HL-60 (cell line): Measurements from ENCODE around the gene XYLT1.

ENCODE experiments used
- DNase-seq, 2 experiments: peaks; one replicate each; pipeline ENCODE4 v3.0.0-alpha.2; 2010 to 2020; ENCODE audit warnings: low read depth in 1 of 2, low spot score in 1 of 2
- H3K27ac ChIP-seq: fragments of 250-450 bp; sonication (Bioruptor Pico); replicated peaks from 2 replicates; pipeline ENCODE4 v1.5.1; 2020; ENCODE audit warnings: mild to moderate bottlenecking, moderate library complexity
- H3K27me3 ChIP-seq: fragments of 250-450 bp; sonication (Bioruptor Pico); 2 replicates; pipeline ENCODE4 v1.5.1; 2021; ENCODE audit warnings: mild to moderate bottlenecking, moderate library complexity; ENCODE audit not compliant: insufficient read depth, poor library complexity, severe bottlenecking
- H3K4me3 ChIP-seq: replicated peaks from 2 replicates; pipeline ENCODE4 v1.5.1; 2011; ENCODE audit warnings: mild to moderate bottlenecking, control low read depth, low read length; ENCODE audit not compliant: insufficient read depth
- GABPA ChIP-seq: IDR thresholded peaks from 2 replicates; pipeline ENCODE4 v1.6.1; 2012; ENCODE audit warnings: low read depth
- POLR2AphosphoS5 ChIP-seq: IDR thresholded peaks from 2 replicates; pipeline ENCODE4 v1.6.1; 2012; ENCODE audit warnings: low read depth
- SPI1 ChIP-seq: IDR thresholded peaks from 2 replicates; pipeline ENCODE4 v1.6.1; 2012; ENCODE audit warnings: low read depth, mild to moderate bottlenecking, borderline replicate concordance
- TF ChIP-seq, protein P1 (sequence below): IDR thresholded peaks from one replicate; pipeline ENCODE4 v1.5.1; 2011; ENCODE audit warnings: low read length, control low read depth, inconsistent platforms; ENCODE audit not compliant: insufficient read depth
- TF ChIP-seq, protein P2 (sequence below): IDR thresholded peaks from 2 replicates; pipeline ENCODE4 v1.6.1; 2012; ENCODE audit warnings: low read depth; ENCODE audit not compliant: insufficient replicate concordance

The XYLT1 gene

DNA sequence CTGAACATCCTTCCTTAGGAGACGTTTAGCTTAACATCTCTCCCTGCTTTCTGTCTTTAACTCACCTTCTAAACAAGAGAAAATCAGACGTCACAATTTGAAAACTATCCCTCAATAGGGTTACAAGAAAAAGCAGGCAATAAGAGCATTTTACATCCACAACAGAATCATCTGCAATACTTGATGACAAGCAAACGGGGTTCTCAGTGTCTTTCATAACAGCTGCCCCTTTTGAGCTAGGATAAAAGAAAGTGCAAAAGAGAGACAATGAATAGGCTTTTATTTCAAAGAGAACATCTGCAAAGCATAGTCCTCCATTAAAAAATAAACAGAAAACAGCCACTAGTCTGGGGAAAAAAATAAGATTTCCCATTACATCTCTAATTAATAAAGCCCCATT is 13.2 kb downstream of the XYLT1 start:
- H3K4me3 ChIP-seq, result no peak overlapping the region
- no peak for DNase-seq
- H3K27ac ChIP-seq, result no peak overlapping the region
- no peaks in the 10 kb centered on the region for H3K27me3 ChIP-seq
- no peak for TF ChIP-seq GABPA

DNA sequence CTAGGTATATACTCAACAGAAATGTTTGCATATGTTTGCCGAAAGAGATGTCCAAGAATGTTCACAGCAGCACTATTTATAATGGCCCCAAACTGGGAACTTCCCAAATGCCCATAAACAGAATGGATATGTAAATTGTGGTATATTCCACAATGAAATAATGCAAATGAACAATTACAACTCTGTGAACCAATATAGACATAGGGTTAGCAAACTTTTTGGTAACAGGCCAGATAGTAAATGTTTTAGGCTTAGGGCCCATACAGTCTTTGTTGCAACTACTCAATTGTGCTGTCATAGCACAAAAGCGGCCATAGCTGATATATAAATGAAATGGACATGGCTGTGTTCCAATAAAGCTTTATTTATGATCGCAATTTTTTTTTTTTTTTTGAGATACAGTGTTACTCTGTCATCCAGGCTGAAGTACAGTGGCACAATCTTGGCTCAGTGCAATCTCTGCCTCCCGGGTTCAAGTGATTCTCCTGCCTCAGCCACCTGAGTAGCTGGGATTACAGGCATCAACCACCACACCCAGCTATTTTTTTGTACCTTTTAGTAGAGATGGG is 16.5 kb downstream of the XYLT1 start:
- TF ChIP-seq, protein P1, sequence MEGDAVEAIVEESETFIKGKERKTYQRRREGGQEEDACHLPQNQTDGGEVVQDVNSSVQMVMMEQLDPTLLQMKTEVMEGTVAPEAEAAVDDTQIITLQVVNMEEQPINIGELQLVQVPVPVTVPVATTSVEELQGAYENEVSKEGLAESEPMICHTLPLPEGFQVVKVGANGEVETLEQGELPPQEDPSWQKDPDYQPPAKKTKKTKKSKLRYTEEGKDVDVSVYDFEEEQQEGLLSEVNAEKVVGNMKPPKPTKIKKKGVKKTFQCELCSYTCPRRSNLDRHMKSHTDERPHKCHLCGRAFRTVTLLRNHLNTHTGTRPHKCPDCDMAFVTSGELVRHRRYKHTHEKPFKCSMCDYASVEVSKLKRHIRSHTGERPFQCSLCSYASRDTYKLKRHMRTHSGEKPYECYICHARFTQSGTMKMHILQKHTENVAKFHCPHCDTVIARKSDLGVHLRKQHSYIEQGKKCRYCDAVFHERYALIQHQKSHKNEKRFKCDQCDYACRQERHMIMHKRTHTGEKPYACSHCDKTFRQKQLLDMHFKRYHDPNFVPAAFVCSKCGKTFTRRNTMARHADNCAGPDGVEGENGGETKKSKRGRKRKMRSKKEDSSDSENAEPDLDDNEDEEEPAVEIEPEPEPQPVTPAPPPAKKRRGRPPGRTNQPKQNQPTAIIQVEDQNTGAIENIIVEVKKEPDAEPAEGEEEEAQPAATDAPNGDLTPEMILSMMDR, result no peak
- TF ChIP-seq POLR2AphosphoS5 (no peak), SPI1 (no peak), GABPA (no peak)
- TF ChIP-seq, protein P2, sequence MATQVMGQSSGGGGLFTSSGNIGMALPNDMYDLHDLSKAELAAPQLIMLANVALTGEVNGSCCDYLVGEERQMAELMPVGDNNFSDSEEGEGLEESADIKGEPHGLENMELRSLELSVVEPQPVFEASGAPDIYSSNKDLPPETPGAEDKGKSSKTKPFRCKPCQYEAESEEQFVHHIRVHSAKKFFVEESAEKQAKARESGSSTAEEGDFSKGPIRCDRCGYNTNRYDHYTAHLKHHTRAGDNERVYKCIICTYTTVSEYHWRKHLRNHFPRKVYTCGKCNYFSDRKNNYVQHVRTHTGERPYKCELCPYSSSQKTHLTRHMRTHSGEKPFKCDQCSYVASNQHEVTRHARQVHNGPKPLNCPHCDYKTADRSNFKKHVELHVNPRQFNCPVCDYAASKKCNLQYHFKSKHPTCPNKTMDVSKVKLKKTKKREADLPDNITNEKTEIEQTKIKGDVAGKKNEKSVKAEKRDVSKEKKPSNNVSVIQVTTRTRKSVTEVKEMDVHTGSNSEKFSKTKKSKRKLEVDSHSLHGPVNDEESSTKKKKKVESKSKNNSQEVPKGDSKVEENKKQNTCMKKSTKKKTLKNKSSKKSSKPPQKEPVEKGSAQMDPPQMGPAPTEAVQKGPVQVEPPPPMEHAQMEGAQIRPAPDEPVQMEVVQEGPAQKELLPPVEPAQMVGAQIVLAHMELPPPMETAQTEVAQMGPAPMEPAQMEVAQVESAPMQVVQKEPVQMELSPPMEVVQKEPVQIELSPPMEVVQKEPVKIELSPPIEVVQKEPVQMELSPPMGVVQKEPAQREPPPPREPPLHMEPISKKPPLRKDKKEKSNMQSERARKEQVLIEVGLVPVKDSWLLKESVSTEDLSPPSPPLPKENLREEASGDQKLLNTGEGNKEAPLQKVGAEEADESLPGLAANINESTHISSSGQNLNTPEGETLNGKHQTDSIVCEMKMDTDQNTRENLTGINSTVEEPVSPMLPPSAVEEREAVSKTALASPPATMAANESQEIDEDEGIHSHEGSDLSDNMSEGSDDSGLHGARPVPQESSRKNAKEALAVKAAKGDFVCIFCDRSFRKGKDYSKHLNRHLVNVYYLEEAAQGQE, result no peak
- H3K27ac ChIP-seq, result peak overlapping the region; percentile 24

DNA sequence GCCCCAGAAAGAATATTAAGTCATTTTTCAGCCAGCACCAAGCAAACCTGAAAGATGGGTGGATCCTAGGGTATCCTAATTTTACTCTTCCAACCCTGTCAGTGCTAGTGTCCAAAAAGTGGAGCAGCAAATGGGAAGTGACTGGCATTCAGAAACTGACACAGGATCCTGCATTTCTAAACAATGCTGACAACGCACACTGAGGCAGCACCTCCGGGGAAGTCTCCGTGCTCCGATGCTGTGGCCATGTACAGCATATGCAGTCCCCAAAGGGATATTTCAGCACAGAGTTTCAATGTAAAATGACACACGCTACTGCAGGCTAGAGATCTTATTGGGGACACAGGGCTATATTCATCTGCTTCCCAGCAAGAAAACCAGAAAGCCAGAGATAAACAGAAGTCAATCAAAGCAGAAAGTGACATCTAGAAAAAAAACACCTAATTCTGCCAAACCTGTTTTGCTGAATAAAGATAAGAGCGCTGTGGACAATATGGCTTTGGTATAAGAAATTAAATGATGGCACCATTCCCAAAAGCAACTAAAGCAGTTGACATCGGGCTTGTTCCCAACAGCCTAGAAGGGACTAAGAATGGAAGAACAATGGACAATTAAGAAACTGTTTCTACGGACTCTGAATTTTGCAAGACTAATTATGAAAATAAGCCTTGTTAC is 17.3 kb downstream of the XYLT1 start:
- Histone ChIP-seq H3K27ac (peak overlapping the region; percentile 34), H3K4me3 (no peak overlapping the region), H3K27me3 (no peaks in the 10 kb centered on the region)
- TF ChIP-seq POLR2AphosphoS5 (no peak), GABPA (no peak), SPI1 (no peak)
- TF ChIP-seq, protein P1, result no peak
- TF ChIP-seq, protein P2, result no peak
- no peak for DNase-seq

More for the DNA sequence above, 16.5 kb downstream of the XYLT1 start:
- Histone ChIP-seq H3K4me3 (no peak overlapping the region), H3K27me3 (no peaks in the 10 kb centered on the region)
- no peak for DNase-seq

DNA sequence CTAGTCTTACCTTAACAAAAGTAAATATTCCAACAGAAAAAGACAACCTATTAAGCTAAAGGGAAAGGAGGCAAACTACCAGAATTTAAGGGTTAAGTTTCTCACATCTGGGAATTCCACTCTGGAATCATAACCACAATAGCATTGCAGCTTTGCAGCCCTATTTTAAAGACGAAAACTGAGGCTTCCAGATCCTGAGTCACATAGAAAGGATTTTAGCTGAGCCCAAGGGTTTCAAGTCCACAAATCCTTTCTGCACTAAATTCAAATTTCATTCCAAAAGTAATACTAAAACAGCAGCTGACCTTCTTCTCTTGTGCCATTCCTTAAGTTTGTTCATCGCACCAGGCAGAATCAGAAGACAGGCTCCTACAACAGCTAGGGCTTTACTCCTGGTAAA is 17.8 kb downstream of the XYLT1 start:
- no peak overlapping the region for H3K4me3 ChIP-seq
- H3K27me3 ChIP-seq, result no peaks in the 10 kb centered on the region
- H3K27ac ChIP-seq, result peak overlapping the region; percentile 34
- DNase-seq, result no peak
- TF ChIP-seq SPI1, result no peak
- no peak for TF ChIP-seq GABPA
- TF ChIP-seq, protein P1, result no peak
- TF ChIP-seq POLR2AphosphoS5, result no peak
- TF ChIP-seq, protein P2, result no peak
